Activated naive CD8-positive, alpha-beta T cell treated with anti-CD3 and anti-CD28 coated beads, Interleukin-2, amount 50 U/mL, for 24 hours (primary cell): Measurements from ENCODE around the gene TMEM101.
"Not testable (repeated sequence)": the region's sequence is repeated elsewhere in the genome, so short reads cannot be mapped to it uniquely, and the experiment has no call there.

Experiments used
- ATAC-seq: fragments of 150-1000 bp; cut with Tn5 transposase; one replicate; pipeline ENCODE4 v1.10.0; 2021
- DNase-seq: peaks from one replicate; pipeline ENCODE4 v3.0.0; 2021
- H3K27ac Mint-ChIP-seq: one replicate; pipeline ENCODE4 v1.8.0; 2021; ENCODE audit warnings: mild to moderate bottlenecking, mixed read lengths
- H3K27me3 Mint-ChIP-seq: one replicate; pipeline ENCODE4 v1.8.0; 2021; ENCODE audit warnings: mixed read lengths
- H3K36me3 Mint-ChIP-seq: one replicate; pipeline ENCODE4 v1.8.0; 2021; ENCODE audit warnings: low read depth, mixed read lengths
- H3K4me1 Mint-ChIP-seq: one replicate; pipeline ENCODE4 v1.8.0; 2021; ENCODE audit warnings: mixed read lengths
- H3K4me3 Mint-ChIP-seq: one replicate; pipeline ENCODE4 v1.8.0; 2021; ENCODE audit warnings: mild to moderate bottlenecking, moderate library complexity, mixed read lengths
- H3K9me3 Mint-ChIP-seq: one replicate; pipeline ENCODE4 v1.8.0; 2021; ENCODE audit warnings: mixed read lengths

The TMEM101 gene

GRCh38 chr17:43982171-43982570 is 32.6 kb downstream of the TMEM101 start:
- Mint-ChIP-seq H3K9me3 (no peaks in the 10 kb centered on the region), H3K4me1 (no peaks in the 10 kb centered on the region), H3K27ac (no peak overlapping the region), H3K4me3 (no peak overlapping the region), H3K27me3 (peaks cover 59% of the 10 kb centered on the region), H3K36me3 (no peaks in the 10 kb centered on the region)
- DNase-seq, result no peak
- no peak for ATAC-seq

- peaks cover 43% of the 10 kb centered on the region for H3K27me3 Mint-ChIP-seq
- no peak overlapping the region for H3K4me3 Mint-ChIP-seq
These were observed 35.1 kb downstream of the TMEM101 start for GRCh38 chr17:43979671-43980070.

GRCh38 chr17:43979011-43979410 is 35.8 kb downstream of the TMEM101 start:
- no peak overlapping the region for H3K4me3 Mint-ChIP-seq

More at GRCh38 chr17:43979671-43980070, 35.1 kb downstream of the TMEM101 start:
- DNase-seq (no peak), ATAC-seq (no peak)
- H3K4me1 Mint-ChIP-seq, result no peaks in the 10 kb centered on the region
- H3K27ac Mint-ChIP-seq, result no peak overlapping the region
- no peaks in the 10 kb centered on the region for H3K36me3 Mint-ChIP-seq
- no peaks in the 10 kb centered on the region for H3K9me3 Mint-ChIP-seq

GRCh38 chr17:43978078-43978477 is 36.7 kb downstream of the TMEM101 start:
- no peak for DNase-seq
- Mint-ChIP-seq H3K4me1 (no peaks in the 10 kb centered on the region), H3K27me3 (peaks cover 35% of the 10 kb centered on the region), H3K4me3 (no peak overlapping the region), H3K36me3 (no peaks in the 10 kb centered on the region), H3K27ac (no peak overlapping the region), H3K9me3 (no peaks in the 10 kb centered on the region)
- no peak for ATAC-seq

More at GRCh38 chr17:43979011-43979410, 35.8 kb downstream of the TMEM101 start:
- DNase-seq, result no peak
- Mint-ChIP-seq H3K9me3 (no peaks in the 10 kb centered on the region), H3K27me3 (peaks cover 39% of the 10 kb centered on the region), H3K36me3 (no peaks in the 10 kb centered on the region), H3K4me1 (no peaks in the 10 kb centered on the region), H3K27ac (no peak overlapping the region)
- ATAC-seq, result no peak

- ATAC-seq (no peak), DNase-seq (no peak)
- no peaks in the 10 kb centered on the region for H3K36me3 Mint-ChIP-seq
- H3K9me3 Mint-ChIP-seq, result no peaks in the 10 kb centered on the region
- H3K4me1 Mint-ChIP-seq, result no peaks in the 10 kb centered on the region
- H3K27ac Mint-ChIP-seq, result no peak overlapping the region
- H3K4me3 Mint-ChIP-seq, result no peak overlapping the region
- peaks cover 26% of the 10 kb centered on the region for H3K27me3 Mint-ChIP-seq
These were observed 37.6 kb downstream of the TMEM101 start for GRCh38 chr17:43976963-43977837.

GRCh38 chr17:43975898-43976297 is 38.9 kb downstream of the TMEM101 start:
- H3K27me3 Mint-ChIP-seq, result peaks cover 15% of the 10 kb centered on the region
- no peak overlapping the region for H3K4me3 Mint-ChIP-seq
- no peaks in the 10 kb centered on the region for H3K36me3 Mint-ChIP-seq
- ATAC-seq, result no peak
- H3K27ac Mint-ChIP-seq, result no peak overlapping the region
- H3K4me1 Mint-ChIP-seq, result peaks cover 3% of the 10 kb centered on the region
- no peaks in the 10 kb centered on the region for H3K9me3 Mint-ChIP-seq
- no peak for DNase-seq

GRCh38 chr17:43974382-43975266 is 40.1 kb downstream of the TMEM101 start:
- Mint-ChIP-seq H3K36me3 (no peaks in the 10 kb centered on the region), H3K4me1 (peaks cover 3% of the 10 kb centered on the region), H3K9me3 (no peaks in the 10 kb centered on the region), H3K27ac (no peak overlapping the region), H3K4me3 (no peak overlapping the region), H3K27me3 (peaks cover 13% of the 10 kb centered on the region)
- DNase-seq, result no peak
- ATAC-seq, result no peak

- H3K36me3 Mint-ChIP-seq, H3K27ac Mint-ChIP-seq, H3K4me1 Mint-ChIP-seq, DNase-seq, ATAC-seq, H3K4me3 Mint-ChIP-seq, H3K27me3 Mint-ChIP-seq, H3K9me3 Mint-ChIP-seq: not testable (repeated sequence)
These were observed 42.1 kb downstream of the TMEM101 start for GRCh38 chr17:43972444-43973212.

GRCh38 chr17:43971436-43971835 is 43.3 kb downstream of the TMEM101 start:
- ATAC-seq, H3K27me3 Mint-ChIP-seq, DNase-seq, H3K4me3 Mint-ChIP-seq, H3K9me3 Mint-ChIP-seq, H3K27ac Mint-ChIP-seq, H3K36me3 Mint-ChIP-seq, H3K4me1 Mint-ChIP-seq: not testable (repeated sequence)

- H3K36me3 Mint-ChIP-seq, result no peaks in the 10 kb centered on the region
- ATAC-seq (no peak), DNase-seq (no peak)
- H3K4me1 Mint-ChIP-seq, result peaks cover 3% of the 10 kb centered on the region
- H3K4me3 Mint-ChIP-seq, result no peak overlapping the region
- H3K27me3 Mint-ChIP-seq, result peaks cover 9% of the 10 kb centered on the region
- no peak overlapping the region for H3K27ac Mint-ChIP-seq
- no peaks in the 10 kb centered on the region for H3K9me3 Mint-ChIP-seq
These were observed 44.4 kb downstream of the TMEM101 start for GRCh38 chr17:43970366-43970765.

- H3K27me3 Mint-ChIP-seq, result peaks cover 12% of the 10 kb centered on the region
- H3K4me3 Mint-ChIP-seq, result no peak overlapping the region
- peak; percentile 43 for ATAC-seq
- no peaks in the 10 kb centered on the region for H3K36me3 Mint-ChIP-seq
- H3K4me1 Mint-ChIP-seq, result peaks cover 3% of the 10 kb centered on the region
- DNase-seq, result no peak
- no peaks in the 10 kb centered on the region for H3K9me3 Mint-ChIP-seq
- no peak overlapping the region for H3K27ac Mint-ChIP-seq
These were observed 47.4 kb downstream of the TMEM101 start for GRCh38 chr17:43967251-43967875.

GRCh38 chr17:43966276-43966675 is 48.5 kb downstream of the TMEM101 start:
- H3K9me3 Mint-ChIP-seq, result no peaks in the 10 kb centered on the region
- H3K36me3 Mint-ChIP-seq, result no peaks in the 10 kb centered on the region
- peaks cover 17% of the 10 kb centered on the region for H3K27me3 Mint-ChIP-seq
- no peak overlapping the region for H3K27ac Mint-ChIP-seq
- ATAC-seq, result no peak
- H3K4me1 Mint-ChIP-seq, result no peaks in the 10 kb centered on the region
- H3K4me3 Mint-ChIP-seq, result no peak overlapping the region
- no peak for DNase-seq

GRCh38 chr17:43962479-43962878 is 52.3 kb downstream of the TMEM101 start:
- H3K27ac Mint-ChIP-seq, result no peak overlapping the region
- no peaks in the 10 kb centered on the region for H3K9me3 Mint-ChIP-seq
- peaks cover 19% of the 10 kb centered on the region for H3K27me3 Mint-ChIP-seq
- H3K4me1 Mint-ChIP-seq, result no peaks in the 10 kb centered on the region
- ATAC-seq (no peak), DNase-seq (no peak)
- no peaks in the 10 kb centered on the region for H3K36me3 Mint-ChIP-seq
- no peak overlapping the region for H3K4me3 Mint-ChIP-seq

GRCh38 chr17:43961954-43962353 is 52.8 kb downstream of the TMEM101 start:
- Mint-ChIP-seq H3K36me3 (no peaks in the 10 kb centered on the region), H3K4me1 (no peaks in the 10 kb centered on the region), H3K27ac (no peak overlapping the region), H3K4me3 (no peak overlapping the region), H3K27me3 (peaks cover 19% of the 10 kb centered on the region), H3K9me3 (no peaks in the 10 kb centered on the region)
- DNase-seq (no peak), ATAC-seq (no peak)
